Measurements from ENCODE around the gene FEN1. TPM values are rescaled to one million over a fixed set of nuclear protein-coding genes. Genes with fewer than 3 reads are reported as not detected.
A peak's percentile ranks its signal among the peaks of the same experiment; 100 is the strongest.

Gene FEN1
- total and polyA plus RNA-seq, 2 of the 13 experiments (the other 11 are each of a cell fraction or from before 2014, with no cell fraction given), result 12.4 to 102 TPM

- TF ChIP-seq ZBTB46 (CRISPR knock-in tag; IDR thresholded peaks at IDR 0.05; ENCODE audit: borderline replicate concordance) (0 out of 2 replicates have a peak, but pooled peaks have one; percentile 36), CBX1 (IDR thresholded peaks at IDR 0.05; ENCODE audit: low read depth) (no peak), ZHX1 (CRISPR knock-in tag; IDR thresholded peaks at IDR 0.05; ENCODE audit: low read depth) (peak; percentile 73), LRRFIP1 (CRISPR knock-in tag; conservative IDR thresholded peaks at IDR 0.05) (no peak), SALL2 (CRISPR knock-in tag; IDR thresholded peaks at IDR 0.05) (no peak), PAF1 (CRISPR knock-in tag; IDR thresholded peaks at IDR 0.05) (no peak), MAX (IDR thresholded peaks at IDR 0.05) (peak; percentile 77), EP300 (IDR thresholded peaks at IDR 0.05; ENCODE audit: low read depth in 2 of 2, low read length in 2 of 2) (no peak), EP300 (CRISPR knock-in tag; IDR thresholded peaks at IDR 0.05; ENCODE audit: borderline replicate concordance) (no peak), ZSCAN20 (CRISPR knock-in tag; IDR thresholded peaks at IDR 0.05; ENCODE audit: borderline replicate concordance) (0 out of 2 replicates have a peak, but pooled peaks have one; percentile 41), ZBTB20 (CRISPR knock-in tag; IDR thresholded peaks at IDR 0.05; ENCODE audit: borderline replicate concordance, low read depth) (no peak), CERS6 (CRISPR knock-in tag; IDR thresholded peaks at IDR 0.05) (no peak), HNF4G (IDR thresholded peaks at IDR 0.05; ENCODE audit: borderline replicate concordance, low read depth, low read length) (peak; percentile 36; the same call in 1 of the 2 replicates), HNF4G (CRISPR knock-in tag; IDR thresholded peaks at IDR 0.05; ENCODE audit: borderline replicate concordance, low read depth) (no peak), BHLHE40 (IDR thresholded peaks at IDR 0.05; ENCODE audit: low read length) (no peak), HMGXB4 (CRISPR knock-in tag; IDR thresholded peaks at IDR 0.05; ENCODE audit: borderline replicate concordance in 1 of 2, low read depth in 1 of 2) (peak in 1 of 2 experiments; percentile 25; a peak in 1 of 4 replicates)
Observed at GRCh38 chr11:61827571-61828378, 35.1 kb downstream of the FEN1 start, which contains the start of gene FADS2 (continued).
